ENCODE data around the gene PCDHGA4. TPM values are rescaled to one million over a fixed set of nuclear protein-coding genes. Genes with fewer than 3 reads are reported as not detected.

PCDHGA4 gene
- polyA plus RNA-seq, 2 of the 4 experiments (the other 2 are of a cell fraction), result 0.13 to 0.48 TPM

- no peak for TF ChIP-seq HMGXB4 (CRISPR knock-in tag; IDR thresholded peaks at IDR 0.05; ENCODE audit: borderline replicate concordance)
Observed at GRCh38 chr5:141369994-141370848, 15.4 kb downstream of the PCDHGA4 start, which contains the start of gene PCDHGB3 (continued).

GRCh38 chr5:141371572-141372475 is 17.0 kb downstream of the PCDHGA4 start:
- FAIRE-seq, result no peak
- 76% methylated on average over 49 of the region's 69 CpGs for whole genome bisulfite sequencing (ENCODE audit: missing lambda C conversion rate)
- no peak overlapping the region for H3K4me3 ChIP-seq
- H3K4me1 ChIP-seq, result no peaks in the 10 kb centered on the region
- H3K27ac ChIP-seq, result no peak overlapping the region
- no peak for DNase-seq (ENCODE audit: low read depth in 1 of 2, low spot score in 1 of 2)
- no peak for ATAC-seq
- ChIA-PET POLR2A (no interaction called here), CTCF (interaction anchor here (1.1 to 3.5 kb wide), 11 partner anchors 14 to 278 kb away, joined by 3 to 21 read pairs (median 16); partner anchors contain the start of genes DIAPH1, PCDHGA1, PCDHGB1 and PCDHGB4)
- no peak overlapping the region for H3K4me2 ChIP-seq
- TF ChIP-seq GATA3 (IDR thresholded peaks at IDR 0.05; ENCODE audit: borderline replicate concordance) (no peak), CHD4 (IDR thresholded peaks at IDR 0.05; ENCODE audit: borderline replicate concordance) (no peak), NR3C1 (IDR thresholded peaks at IDR 0.05) (no peak), FOSL2 (IDR thresholded peaks at IDR 0.05) (no peak), FOSL2 (CRISPR knock-in tag; IDR thresholded peaks at IDR 0.05) (no peak), ZFP36 (IDR thresholded peaks at IDR 0.05; ENCODE audit: borderline replicate concordance, partially characterized antibody) (no peak), KDM5A (IDR thresholded peaks at IDR 0.05) (no peak), HEYL (CRISPR knock-in tag; IDR thresholded peaks at IDR 0.05) (no peak), RCOR1 (IDR thresholded peaks at IDR 0.05; ENCODE audit: low read depth, low read length) (no peak), MAFK (IDR thresholded peaks at IDR 0.05; ENCODE audit: partially characterized antibody) (no peak), PBX3 (IDR thresholded peaks at IDR 0.05) (no peak), MYC (IDR thresholded peaks at IDR 0.05; ENCODE audit: borderline replicate concordance, low read length) (no peak), FOXS1 (CRISPR knock-in tag; IDR thresholded peaks at IDR 0.05) (no peak), ZSCAN20 (CRISPR knock-in tag; IDR thresholded peaks at IDR 0.05) (no peak), HES2 (IDR thresholded peaks at IDR 0.05) (no peak), EHF (CRISPR knock-in tag; IDR thresholded peaks at IDR 0.05) (no peak), TFCP2L1 (CRISPR knock-in tag; IDR thresholded peaks at IDR 0.05) (no peak), EP300 (IDR thresholded peaks at IDR 0.05) (no peak), ELK1 (IDR thresholded peaks at IDR 0.05; ENCODE audit: low read depth, low read length) (no peak), JUNB (IDR thresholded peaks at IDR 0.05) (no peak)
- H3K9me3 ChIP-seq, result peaks cover 48% of the 10 kb centered on the region
